GM12878 (cell line): Measurements from ENCODE around the gene ZNF418. TPM values are rescaled to one million over a fixed set of nuclear protein-coding genes. Genes with fewer than 3 reads are reported as not detected.

Experiments
- ATAC-seq: fragments of 200-7000 bp; cut with Tn5 transposase; 3 replicates; pipeline ENCODE4 v1.9.1; 2020; ENCODE audit warnings: mild to moderate bottlenecking, moderate library complexity
- BruUV-seq: library from RNA; stranded (reverse); fragments of 400-500 nt; replicated peaks from 2 replicates; lab custom pipeline; 2021; lab: Mats Ljungman, UMichigan
- CTCF ChIA-PET: fragments of 300-600 bp; sonication (Branson Sonifier 250); formaldehyde crosslinking; extraction: SDS; loops from one replicate; lab custom pipeline; 2021; ENCODE audit warnings: inconsistent platforms; lab: Yijun Ruan, JAX
- POLR2A ChIA-PET: fragments of 350-600 bp; formaldehyde crosslinking; extraction: SDS; loops from one replicate; lab custom pipeline; 2021; ENCODE audit warnings: inconsistent platforms; lab: Charles Lee
- RAD21 ChIA-PET: fragments of 300-600 bp; sonication (Branson Sonifier 250); formaldehyde crosslinking; loops from one replicate; lab custom pipeline; 2023; ENCODE audit warnings: antibody characterized with exemption; ENCODE audit not compliant: unreplicated experiment; lab: Charles Lee
- SMC1A ChIA-PET: fragments of 300-600 bp; sonication (Branson Sonifier 250); formaldehyde crosslinking; loops from one replicate; lab custom pipeline; 2023; ENCODE audit not compliant: unreplicated experiment, uncharacterized antibody; lab: Charles Lee
- DNase-seq: peaks from one replicate; pipeline ENCODE4 v3.0.0-alpha.2; 2011; ENCODE audit warnings: low read depth, low spot score
- FAIRE-seq: peaks from 3 replicates; lab custom pipeline; 2011; peaks lifted over from hg19 to GRCh38; lab: Jason Lieb, UNC
- H2AFZ ChIP-seq: 2 replicates; pipeline ENCODE4 v1.6.0; 2011; ENCODE audit warnings: low read depth, low read length, control low read depth; ENCODE audit not compliant: control insufficient read depth
- H3K27ac ChIP-seq: 2 replicates; pipeline ENCODE4 v1.5.1; 2011; ENCODE audit warnings: control low read depth; ENCODE audit not compliant: control insufficient read depth, insufficient read depth
- H3K27me3 ChIP-seq, 2 experiments: replicated peaks in 1 of 2; 2 replicates each; pipeline versions ENCODE4 v1.6.0 to v1.6.1; 2011; ENCODE audit warnings: low read length in 1 of 2; ENCODE audit not compliant: control insufficient read depth in 2 of 2, insufficient read depth in 2 of 2
- H3K36me3 ChIP-seq, 2 experiments: 2 replicates each; pipeline ENCODE4 v1.5.1; 2011; ENCODE audit warnings: low read length in 1 of 2; ENCODE audit not compliant: control insufficient read depth in 2 of 2, insufficient read depth in 2 of 2
- H3K4me1 ChIP-seq: 2 replicates; pipeline ENCODE4 v1.6.1; 2011; ENCODE audit warnings: mild to moderate bottlenecking, low read length, moderate library complexity, mixed read lengths; ENCODE audit not compliant: control insufficient read depth, insufficient read depth
- H3K4me2 ChIP-seq: 2 replicates; pipeline ENCODE4 v1.6.0; 2011; ENCODE audit warnings: control low read depth; ENCODE audit not compliant: control insufficient read depth, insufficient read depth
- H3K4me3 ChIP-seq: fragments of 200-600 bp; sonication (generic); 2 replicates; pipeline ENCODE4 v1.5.1; 2016
- H3K79me2 ChIP-seq: 2 replicates; pipeline ENCODE4 v1.6.0; 2011; ENCODE audit warnings: low read length; ENCODE audit not compliant: control insufficient read depth, insufficient read depth
- H3K9ac ChIP-seq: 2 replicates; pipeline ENCODE4 v1.8.0; 2011; ENCODE audit warnings: low read length, control low read depth, mixed read lengths; ENCODE audit not compliant: control insufficient read depth, insufficient read depth
- H3K9me3 ChIP-seq: replicated peaks from 3 replicates; pipeline ENCODE4 v1.5.1; 2011; ENCODE audit warnings: mild to moderate bottlenecking, low read length; ENCODE audit not compliant: control insufficient read depth, insufficient read depth
- H4K20me1 ChIP-seq: 2 replicates; pipeline ENCODE4 v1.6.0; 2011; ENCODE audit not compliant: control insufficient read depth, insufficient read depth
- CBX5 ChIP-seq: sonication (generic); IDR thresholded peaks from 2 replicates; pipeline ENCODE4 v1.6.1; 2016; ENCODE audit warnings: low read depth, moderate library complexity, mild to moderate bottlenecking, inconsistent platforms
- CREB1 ChIP-seq: IDR thresholded peaks from 2 replicates; pipeline ENCODE4 v1.6.1; 2012; ENCODE audit warnings: low read depth, mild to moderate bottlenecking, inconsistent platforms
- JUND ChIP-seq: IDR thresholded peaks from 2 replicates; pipeline ENCODE4 v1.6.1; 2012; ENCODE audit warnings: low read depth, mild to moderate bottlenecking, low read length, improper control_type of control experiment, moderate library complexity
- KLF5 ChIP-seq: fragments of 450-650 bp; IDR thresholded peaks from 2 replicates; pipeline ENCODE4 v1.6.1; 2014; ENCODE audit warnings: mild to moderate bottlenecking; ENCODE audit not compliant: partially characterized antibody
- PML ChIP-seq: IDR thresholded peaks from 2 replicates; pipeline ENCODE4 v1.6.1; 2012; ENCODE audit warnings: low read length, inconsistent platforms
- RUNX3 ChIP-seq: IDR thresholded peaks from 2 replicates; pipeline ENCODE4 v1.6.1; 2012; ENCODE audit warnings: low read length, inconsistent platforms
- SUPT20H ChIP-seq: IDR thresholded peaks from 2 replicates; pipeline ENCODE4 v1.6.1; 2011; ENCODE audit warnings: low read depth, mild to moderate bottlenecking, low read length, moderate library complexity, borderline replicate concordance; ENCODE audit not compliant: control insufficient read depth
- ZBTB40 ChIP-seq: fragments of 450-650 bp; IDR thresholded peaks from 2 replicates; pipeline ENCODE4 v1.6.1; 2016; ENCODE audit warnings: mild to moderate bottlenecking, moderate library complexity, borderline replicate concordance
- ZNF274 ChIP-seq: IDR thresholded peaks from one replicate; pipeline ENCODE4 v1.8.0; 2011; ENCODE audit not compliant: insufficient read length, insufficient read depth
- WGBS: methylation state at CpG from one replicate; pipeline ENCODE4 v1.1.6; 2016; ENCODE audit warnings: low lambda C conversion rate; ENCODE audit not compliant: insufficient replicate concordance, insufficient coverage; ENCODE audit errors: missing lambda C conversion rate; 5-methylcytosine and 5-hydroxymethylcytosine counted together
- in situ Hi-C: fragments of 300-500 bp; cut with MboI; formaldehyde crosslinking; loops from 9 replicates; pipeline ENCODE4 v1.14.3; 2018; ENCODE audit warnings: mixed read lengths
- intact Hi-C: fragments of 100-400 bp; cut with micrococcal nuclease; formaldehyde crosslinking; loops from one replicate; pipeline ENCODE4 v1.14.2; 2022; ENCODE audit not compliant: unreplicated experiment
- polyA plus RNA-seq, 11 experiments: library from polyadenylated mRNA; depleted of rRNA in 4 of 11; unstranded in 6 of 11; stranded (reverse) in 5 of 11; fragments of >200 nt; fragmentation: Nextera tagmentation in 4 of 11; fragmentation: Illumina TruSeq in 1 of 11; extraction: Ambion mirVana in 4 of 11; extraction: Trizol in 1 of 11; gene quantifications; 1 replicate in 1 of 11; 2 replicates in 10 of 11; pipeline versions ENCODE4 v1.2.1 to v1.2.3, GENCODE V29; 2011 to 2016; ENCODE audit warnings: inconsistent platforms in 2 of 11, missing spikeins in 2 of 11, low read depth in 1 of 11
- total RNA-seq, 4 experiments: library from RNA; depleted of rRNA in 3 of 4; stranded (reverse); fragments of >200 nt in 3 of 4; fragmentation: Illumina TruSeq in 1 of 4; extraction: Trizol in 1 of 4; gene quantifications; 2 replicates each; pipeline versions ENCODE4 v1.2.1 to v1.2.3, GENCODE V29; 2013 to 2021

The ZNF418 gene
- total and polyA plus RNA-seq, 10 of the 15 experiments (the other 5 are each of a cell fraction or from before 2014, with no cell fraction given) = 0.20 to 1.3 (median 0.59) TPM; not detected in 1

- peak; percentile 46 for TF ChIP-seq ZBTB40
- no peak for TF ChIP-seq SUPT20H
- TF ChIP-seq JUND = no peak
- TF ChIP-seq CREB1 = peak; percentile 71; the same call in 1 of the 2 replicates
- 0 out of 2 replicates have a peak, but pooled peaks have one; percentile 36 for TF ChIP-seq PML
These were observed at the start of gene ZNF418 (continued) for GRCh38 chr19:57934820-57935665.

- Histone ChIP-seq H3K4me3 (no peak overlapping the region), H3K27ac (no peak overlapping the region), H3K9ac (no peak overlapping the region), H3K9me3 (peaks cover 41% of the 10 kb centered on the region), H4K20me1 (no peaks in the 10 kb centered on the region), H3K27me3 (no peaks in the 10 kb centered on the region), H3K4me1 (no peaks in the 10 kb centered on the region), H3K36me3 (peaks cover 0 to 12% of the 10 kb centered on the region in 2 experiments), H3K79me2 (no peaks in the 10 kb centered on the region), H2AFZ (no peak overlapping the region), H3K4me2 (no peak overlapping the region)
- in situ Hi-C loops (no loop called here), intact Hi-C loops (no loop called here)
- ChIA-PET RAD21 (no interaction called here), CTCF (interaction anchor here (0.5 kb wide), 1 partner anchor 86 kb away, joined by 5 read pairs; no protein-coding TSS in a partner anchor), POLR2A (no interaction called here), SMC1A (no interaction called here)
- DNase-seq (no peak), FAIRE-seq (no peak), ATAC-seq (no peak)
- WGBS = 90% methylated on average over 3 of the region's 3 CpGs
- peak; percentile 84 for TF ChIP-seq CBX5
- TF ChIP-seq KLF5 = peak; percentile 75
- no peak for TF ChIP-seq RUNX3
- TF ChIP-seq ZNF274 = peak; percentile 99
- BruUV-seq = no TSS peak
These were observed 43.5 kb upstream of the ZNF418 start for GRCh38 chr19:57978586-57979289.
